Measurements from ENCODE around the gene NAA25. TPM values are rescaled to one million over a fixed set of nuclear protein-coding genes. Genes with fewer than 3 reads are reported as not detected.
"Not testable (repeated sequence)": the region's sequence is repeated elsewhere in the genome, so short reads cannot be mapped to it uniquely, and the experiment has no call there.

NAA25 gene
- total RNA-seq, 3 donors from 2014 or later: 60.1 to 67.5 (median 60.5) TPM

DNA sequence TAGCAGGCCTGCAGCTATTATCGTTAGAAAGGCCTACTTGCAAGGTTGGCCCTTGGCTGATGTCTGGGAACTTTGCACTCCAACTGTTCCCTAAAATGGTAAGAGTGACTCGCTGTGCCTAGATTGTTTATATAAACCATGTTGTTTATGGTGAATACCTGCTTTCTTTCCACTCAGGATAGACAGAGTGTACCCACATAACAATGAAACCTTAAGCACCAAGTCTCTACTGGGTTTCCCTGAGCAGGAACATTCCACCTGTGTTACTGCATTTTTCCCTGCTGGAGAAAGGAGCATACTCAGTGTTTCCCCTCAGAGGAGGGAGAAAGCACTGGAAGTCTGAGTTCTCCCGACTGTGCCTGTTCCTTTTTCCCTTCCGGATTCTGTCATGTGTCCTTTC lies 62.6 kb downstream of the NAA25 start:
- Mint-ChIP-seq H3K9me3 (no peaks in the 10 kb centered on the region), H3K36me3 (ENCODE audit: insufficient read depth) (peaks cover 35% of the 10 kb centered on the region), H3K27me3 (ENCODE audit: low read depth) (no peaks in the 10 kb centered on the region), H3K4me1 (ENCODE audit: low read depth) (no peaks in the 10 kb centered on the region), H3K4me3 (no peak overlapping the region)
- ATAC-seq: no peak
- DNase-seq: no peak

DNA sequence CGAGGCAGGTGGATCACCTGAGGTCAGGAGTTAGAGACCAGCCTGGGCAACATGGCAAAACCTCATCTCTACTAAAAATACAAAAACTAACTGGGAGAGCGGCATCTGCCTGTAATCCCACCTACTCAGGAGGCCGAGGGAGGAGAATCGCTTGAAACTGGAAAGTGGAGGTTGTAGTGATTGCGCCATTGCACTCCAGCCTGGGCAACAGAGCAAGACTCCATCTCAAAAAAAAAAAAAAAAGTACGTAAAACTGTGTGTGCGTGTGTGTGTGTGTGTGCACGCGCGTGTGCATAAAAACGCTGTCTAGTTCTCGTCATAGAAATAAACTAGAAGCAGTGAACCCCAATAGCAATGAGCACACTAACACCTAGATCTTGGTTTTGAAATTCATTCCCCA lies 72.0 kb downstream of the NAA25 start:
- not testable (repeated sequence) for ATAC-seq; DNase-seq; H3K9me3 Mint-ChIP-seq; H3K4me1 Mint-ChIP-seq (ENCODE audit: low read depth); H3K4me3 Mint-ChIP-seq; H3K27me3 Mint-ChIP-seq (ENCODE audit: low read depth)
- H3K36me3 Mint-ChIP-seq (ENCODE audit: insufficient read depth): peaks cover 54% of the 10 kb centered on the region

DNA sequence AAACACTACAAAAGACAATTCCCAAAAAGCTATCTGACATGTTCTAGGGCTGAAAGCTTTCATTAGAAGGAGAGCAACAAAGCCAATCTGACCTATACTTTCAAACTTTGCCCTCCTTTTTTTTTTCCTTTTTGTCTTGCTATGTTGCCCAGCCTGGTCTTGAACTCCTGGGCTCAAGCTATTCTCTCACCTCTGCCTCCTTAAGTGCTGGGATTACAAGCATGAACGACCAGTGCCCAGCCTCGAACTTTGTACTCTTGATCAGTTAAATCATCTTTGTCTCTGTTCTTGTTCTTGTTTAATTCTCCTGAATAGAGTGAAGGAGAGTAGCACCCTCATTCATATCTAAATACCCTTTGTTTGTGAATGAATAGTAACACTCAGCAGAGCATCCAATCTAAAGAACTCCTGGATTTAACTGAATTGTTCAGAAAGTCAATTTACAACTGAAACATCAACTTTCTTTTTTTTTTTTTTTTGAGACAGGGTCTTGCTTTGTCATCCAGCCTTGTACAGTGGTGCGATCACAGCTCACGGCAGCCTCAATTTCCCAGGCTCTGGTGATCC lies 73.3 kb downstream of the NAA25 start:
- no peak for ATAC-seq
- H3K9me3 Mint-ChIP-seq: no peaks in the 10 kb centered on the region
- H3K4me3 Mint-ChIP-seq: no peak overlapping the region
- H3K4me1 Mint-ChIP-seq (ENCODE audit: low read depth): peaks cover 3% of the 10 kb centered on the region
- DNase-seq: no peak
- H3K27me3 Mint-ChIP-seq (ENCODE audit: low read depth): no peaks in the 10 kb centered on the region
- peaks cover 61% of the 10 kb centered on the region for H3K36me3 Mint-ChIP-seq (ENCODE audit: insufficient read depth)

DNA sequence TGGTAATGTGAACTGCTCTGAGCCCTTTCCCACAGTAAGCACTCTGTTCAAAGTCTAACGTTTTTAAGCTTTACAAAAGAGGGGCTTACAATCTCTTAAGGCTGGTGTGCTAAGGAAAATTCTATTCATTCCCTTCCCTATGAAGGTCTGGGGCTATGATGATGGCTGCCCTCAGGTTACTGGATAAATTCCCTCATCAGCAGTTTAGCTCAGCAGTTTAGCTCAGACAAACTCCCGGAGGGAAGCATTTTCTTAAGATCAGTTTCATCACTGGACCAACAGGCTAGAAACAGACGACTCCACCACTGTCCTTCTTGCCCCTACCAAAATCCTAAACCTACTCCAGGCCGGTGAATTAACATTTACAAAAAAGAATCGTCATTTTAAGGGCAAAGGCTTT lies 76.3 kb downstream of the NAA25 start:
- no peak for ATAC-seq
- no peak for DNase-seq
- Mint-ChIP-seq H3K27me3 (ENCODE audit: low read depth) (no peaks in the 10 kb centered on the region), H3K4me1 (ENCODE audit: low read depth) (peaks cover 7% of the 10 kb centered on the region), H3K9me3 (no peaks in the 10 kb centered on the region), H3K36me3 (ENCODE audit: insufficient read depth) (peaks cover 53% of the 10 kb centered on the region), H3K4me3 (no peak overlapping the region)

DNA sequence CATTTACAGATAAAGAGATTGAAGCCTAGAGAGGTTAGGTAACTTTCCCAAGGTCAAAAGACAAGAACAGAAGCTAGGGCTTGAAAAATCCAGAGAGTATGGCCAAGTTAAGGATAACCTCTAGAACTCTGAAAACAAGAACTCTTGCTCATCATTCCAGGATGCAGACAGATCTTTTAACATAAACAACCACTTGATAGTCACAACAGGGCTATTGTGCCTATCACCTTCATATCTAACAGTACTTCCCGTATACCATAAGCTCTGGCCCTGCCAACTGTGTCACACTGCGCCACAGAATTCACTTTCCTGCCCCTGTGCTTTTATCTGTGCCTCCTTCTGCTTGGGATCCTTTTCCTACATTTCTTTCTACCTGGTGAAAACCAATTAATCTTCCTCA lies 77.1 kb downstream of the NAA25 start:
- peaks cover 9% of the 10 kb centered on the region for H3K4me1 Mint-ChIP-seq (ENCODE audit: low read depth)
- H3K4me3 Mint-ChIP-seq: no peak overlapping the region
- no peaks in the 10 kb centered on the region for H3K9me3 Mint-ChIP-seq
- H3K27me3 Mint-ChIP-seq (ENCODE audit: low read depth): no peaks in the 10 kb centered on the region
- ATAC-seq: no peak
- H3K36me3 Mint-ChIP-seq (ENCODE audit: insufficient read depth): peaks cover 49% of the 10 kb centered on the region
- DNase-seq: no peak

DNA sequence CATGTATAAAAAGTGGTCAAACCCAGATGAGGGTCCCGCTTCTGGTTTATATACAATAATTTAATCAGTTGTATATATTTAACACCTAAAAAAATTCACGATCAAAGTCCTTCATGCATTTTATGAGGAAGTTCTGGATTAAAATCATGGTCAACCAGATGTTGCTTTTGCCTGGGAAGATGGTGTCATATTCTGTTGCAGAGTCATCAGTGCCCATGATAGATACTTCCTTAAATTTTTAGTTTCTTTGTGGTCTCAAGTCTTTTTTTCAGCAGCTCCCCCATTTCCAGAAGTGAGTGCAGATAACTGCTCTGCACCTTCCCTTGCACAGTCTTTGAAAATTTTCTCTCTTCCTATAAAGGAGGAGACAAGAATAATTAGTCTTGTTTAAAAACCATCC lies 79.3 kb downstream of the NAA25 start:
- H3K9me3 Mint-ChIP-seq: no peaks in the 10 kb centered on the region
- no peak overlapping the region for H3K4me3 Mint-ChIP-seq
- DNase-seq (no peak), ATAC-seq (no peak)
- H3K27me3 Mint-ChIP-seq (ENCODE audit: low read depth): no peaks in the 10 kb centered on the region
- peaks cover 49% of the 10 kb centered on the region for H3K36me3 Mint-ChIP-seq (ENCODE audit: insufficient read depth)
- H3K4me1 Mint-ChIP-seq (ENCODE audit: low read depth): peaks cover 15% of the 10 kb centered on the region

DNA sequence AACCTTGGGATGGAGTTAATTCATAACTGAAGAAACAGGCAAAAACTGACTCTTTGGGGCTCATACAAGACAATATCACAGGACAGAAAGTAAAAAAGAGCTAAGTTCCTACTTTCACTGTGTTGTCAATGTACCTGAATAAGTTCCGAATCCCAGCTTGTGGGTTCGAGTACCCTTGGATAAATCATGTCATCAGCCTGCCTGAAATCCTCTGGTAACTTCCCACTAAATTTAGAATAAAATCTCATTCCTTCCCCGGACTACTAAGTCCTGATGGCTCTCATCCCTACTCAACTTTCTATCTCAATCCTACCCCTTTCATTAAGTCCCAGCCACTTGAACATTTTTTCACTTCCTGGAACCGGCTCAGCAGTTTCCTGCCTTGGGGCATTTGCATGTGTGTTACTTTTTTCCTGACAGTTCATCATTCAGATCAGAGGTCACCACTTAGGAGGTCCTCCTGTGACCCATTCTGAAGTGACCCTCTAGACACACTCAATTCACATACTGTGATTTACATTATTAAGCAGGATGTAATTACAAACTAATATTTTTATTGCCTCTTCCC lies 82.7 kb downstream of the NAA25 start:
- no peak for DNase-seq
- Mint-ChIP-seq H3K36me3 (ENCODE audit: insufficient read depth) (peaks cover 51% of the 10 kb centered on the region), H3K9me3 (no peaks in the 10 kb centered on the region), H3K27me3 (ENCODE audit: low read depth) (no peaks in the 10 kb centered on the region), H3K4me1 (ENCODE audit: low read depth) (peaks cover 20% of the 10 kb centered on the region), H3K4me3 (no peak overlapping the region)
- ATAC-seq: no peak

DNA sequence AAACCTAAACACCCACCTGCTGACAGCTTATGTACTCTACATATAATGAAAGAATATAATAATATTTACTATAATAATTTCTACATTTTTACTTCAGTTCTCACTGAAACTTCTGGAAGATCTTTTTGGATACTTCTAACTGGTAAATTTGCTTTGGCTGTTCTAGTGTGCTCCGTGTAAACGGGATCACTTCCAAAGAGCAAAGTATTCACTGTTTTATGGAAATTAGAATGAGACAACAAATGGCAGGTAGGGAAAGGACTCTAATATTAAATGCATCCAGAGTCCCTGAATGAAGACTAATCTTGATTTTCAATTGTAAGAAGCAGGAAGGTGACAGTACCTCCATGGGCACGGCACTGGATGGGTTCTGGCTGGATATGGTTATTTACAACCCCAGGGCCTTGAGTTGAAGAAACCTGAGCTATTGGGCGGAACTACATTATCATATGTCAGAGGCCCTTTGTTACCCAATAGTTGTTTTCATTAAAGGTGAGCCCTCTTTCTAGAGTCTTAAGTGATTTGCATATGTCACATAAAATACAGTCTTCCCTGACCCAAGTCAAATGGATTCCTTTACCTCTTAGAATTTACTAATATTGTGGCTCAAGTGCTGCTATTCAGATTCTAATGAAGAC lies 84.7 kb downstream of the NAA25 start:
- Mint-ChIP-seq H3K36me3 (ENCODE audit: insufficient read depth) (peaks cover 47% of the 10 kb centered on the region), H3K4me3 (no peak overlapping the region), H3K9me3 (no peaks in the 10 kb centered on the region), H3K4me1 (ENCODE audit: low read depth) (peaks cover 34% of the 10 kb centered on the region), H3K27me3 (ENCODE audit: low read depth) (no peaks in the 10 kb centered on the region)
- DNase-seq: no peak
- no peak for ATAC-seq

DNA sequence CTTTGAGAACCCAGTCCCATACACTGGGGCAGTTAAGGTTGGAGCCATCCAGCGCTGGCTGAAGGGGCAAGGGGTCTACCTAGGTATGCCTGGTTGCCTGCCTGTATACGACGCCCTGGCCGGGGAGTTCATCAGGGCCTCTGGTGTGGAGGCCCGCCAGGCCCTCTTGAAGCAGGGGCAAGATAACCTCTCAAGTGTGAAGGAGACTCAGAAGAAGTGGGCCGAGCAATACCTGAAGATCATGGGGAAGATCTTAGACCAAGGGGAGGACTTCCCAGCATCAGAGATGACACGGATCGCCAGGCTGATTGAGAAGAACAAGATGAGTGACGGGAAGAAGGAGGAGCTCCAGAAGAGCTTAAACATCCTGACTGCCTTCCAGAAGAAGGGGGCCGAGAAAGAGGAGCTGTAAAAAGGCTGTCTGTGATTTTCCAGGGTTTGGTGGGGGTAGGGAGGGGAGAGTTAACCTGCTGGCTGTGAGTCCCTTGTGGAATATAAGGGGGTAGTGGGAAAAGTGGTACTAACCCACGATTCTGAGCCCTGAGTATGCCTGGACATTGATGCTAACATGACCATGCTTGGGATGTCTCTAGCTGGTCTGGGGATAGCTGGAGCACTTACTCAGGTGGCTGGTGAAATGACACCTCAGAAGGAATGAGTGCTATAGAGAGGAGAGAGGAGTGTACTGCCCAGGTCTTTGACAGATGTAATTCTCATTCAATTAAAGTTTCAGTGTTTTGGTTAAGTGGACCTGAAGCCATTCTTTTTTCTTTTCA lies 86.2 kb downstream of the NAA25 start:
- no peak overlapping the region for H3K4me3 Mint-ChIP-seq
- H3K36me3 Mint-ChIP-seq (ENCODE audit: insufficient read depth): peaks cover 44% of the 10 kb centered on the region
- no peak for DNase-seq
- H3K27me3 Mint-ChIP-seq (ENCODE audit: low read depth): no peaks in the 10 kb centered on the region
- H3K4me1 Mint-ChIP-seq (ENCODE audit: low read depth): peaks cover 43% of the 10 kb centered on the region
- H3K9me3 Mint-ChIP-seq: no peaks in the 10 kb centered on the region
- no peak for ATAC-seq

DNA sequence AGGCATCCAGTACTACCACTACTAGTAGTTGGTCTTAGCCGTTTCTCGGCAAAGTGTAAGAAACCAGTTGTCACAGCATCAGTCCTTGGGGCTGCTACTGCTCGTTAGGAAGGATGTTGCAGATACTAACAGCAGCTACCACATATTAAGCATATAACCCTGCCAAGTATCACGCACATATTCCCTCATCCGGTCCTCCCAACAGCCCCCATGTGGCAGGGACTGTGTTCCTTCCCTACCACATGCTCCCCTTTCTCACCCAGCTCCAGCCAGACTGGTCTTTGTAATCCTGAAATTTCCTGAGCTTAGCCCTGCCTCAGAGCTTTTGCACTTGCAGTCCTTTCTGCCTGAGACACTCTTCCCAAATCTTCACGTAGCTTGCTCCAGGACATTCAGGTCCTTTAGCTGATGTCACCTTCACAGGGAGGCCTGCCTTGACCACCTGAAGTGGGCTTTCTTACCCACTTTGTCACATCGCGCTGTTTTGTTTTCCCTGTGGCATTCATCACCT lies 87.6 kb downstream of the NAA25 start:
- Mint-ChIP-seq H3K27me3 (ENCODE audit: low read depth) (peaks cover 1% of the 10 kb centered on the region), H3K36me3 (ENCODE audit: insufficient read depth) (peaks cover 45% of the 10 kb centered on the region), H3K4me1 (ENCODE audit: low read depth) (peaks cover 47% of the 10 kb centered on the region), H3K4me3 (no peak overlapping the region), H3K9me3 (peaks cover 3% of the 10 kb centered on the region)
- no peak for ATAC-seq
- no peak for DNase-seq

DNA sequence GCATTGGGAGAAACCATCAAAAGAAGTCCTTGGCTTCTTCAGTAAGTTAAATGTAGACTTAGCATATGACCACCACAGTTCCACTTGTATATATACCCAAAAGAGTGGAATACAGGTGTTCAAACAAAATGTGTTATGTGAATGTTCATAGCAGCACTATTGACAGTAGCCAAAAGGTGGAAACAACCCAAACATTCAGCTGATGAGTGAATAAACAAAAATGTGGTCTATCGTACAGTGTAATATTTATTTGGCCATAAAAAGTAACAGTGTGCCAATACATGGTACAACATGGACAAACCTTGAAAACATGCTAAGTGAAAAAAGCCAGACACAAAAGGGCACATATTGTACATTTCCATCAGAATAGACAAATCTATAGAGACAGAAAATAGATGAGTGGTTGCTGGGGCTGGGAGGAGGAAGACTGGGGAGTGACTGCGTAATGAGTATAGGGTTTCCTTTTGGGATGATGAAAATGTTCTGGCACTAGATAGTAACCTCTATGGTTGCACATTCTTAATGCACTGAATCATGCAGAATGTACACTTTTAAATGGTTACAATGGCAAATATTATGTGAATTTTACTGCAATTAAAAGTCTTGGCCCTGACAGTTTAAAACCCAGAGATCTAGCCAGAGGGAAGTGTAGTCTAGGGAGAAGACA lies 89.9 kb downstream of the NAA25 start:
- Mint-ChIP-seq H3K9me3 (peaks cover 6% of the 10 kb centered on the region), H3K4me1 (ENCODE audit: low read depth) (peaks cover 59% of the 10 kb centered on the region), H3K36me3 (ENCODE audit: insufficient read depth) (peaks cover 38% of the 10 kb centered on the region), H3K27me3 (ENCODE audit: low read depth) (peaks cover 1% of the 10 kb centered on the region), H3K4me3 (no peak overlapping the region)
- ATAC-seq (no peak), DNase-seq (no peak)

DNA sequence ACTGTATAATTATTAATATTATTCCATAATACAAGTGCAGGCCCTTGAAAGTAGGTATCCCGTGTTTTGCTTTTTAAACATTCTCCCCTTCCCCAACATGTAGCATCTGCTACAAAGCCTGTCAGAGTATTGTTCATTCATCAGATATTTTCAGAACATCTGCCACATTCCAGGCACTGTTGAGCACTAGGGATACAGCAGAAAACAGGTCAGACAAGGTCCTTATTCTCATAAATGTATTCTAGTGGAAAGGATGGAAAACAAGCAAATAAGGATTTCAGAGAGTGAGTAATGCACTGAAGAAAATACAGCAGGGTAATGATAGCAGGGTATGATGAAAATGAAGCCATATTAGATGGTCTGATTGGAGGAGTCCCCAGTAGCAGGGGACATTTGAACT lies 91.5 kb downstream of the NAA25 start:
- ATAC-seq (no peak), DNase-seq (no peak)
- H3K36me3 Mint-ChIP-seq (ENCODE audit: insufficient read depth): peaks cover 33% of the 10 kb centered on the region
- H3K4me1 Mint-ChIP-seq (ENCODE audit: low read depth): peaks cover 64% of the 10 kb centered on the region
- H3K27me3 Mint-ChIP-seq (ENCODE audit: low read depth): peaks cover 1% of the 10 kb centered on the region
- no peak overlapping the region for H3K4me3 Mint-ChIP-seq
- H3K9me3 Mint-ChIP-seq: peaks cover 6% of the 10 kb centered on the region

DNA sequence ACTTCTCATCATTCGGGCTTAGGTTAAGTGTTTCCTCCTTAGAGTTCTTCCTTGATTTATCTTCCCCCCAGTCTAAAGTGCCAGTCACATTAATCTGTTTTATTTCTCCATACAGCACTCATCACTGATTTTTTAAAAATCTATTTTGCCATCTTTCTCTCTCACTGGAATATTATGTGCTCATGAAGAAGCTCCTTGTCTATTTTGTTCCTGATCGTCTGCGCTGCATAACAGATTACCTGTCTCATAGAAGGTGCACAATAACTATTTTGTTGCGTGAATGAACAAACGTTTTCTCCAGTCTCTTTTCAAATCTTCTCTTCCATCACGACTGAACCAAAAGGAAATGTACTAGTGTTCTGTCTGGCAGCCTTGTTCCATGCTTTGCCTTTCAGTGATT lies 92.6 kb downstream of the NAA25 start:
- H3K27me3 Mint-ChIP-seq (ENCODE audit: low read depth): peaks cover 1% of the 10 kb centered on the region
- H3K9me3 Mint-ChIP-seq: peaks cover 6% of the 10 kb centered on the region
- H3K4me1 Mint-ChIP-seq (ENCODE audit: low read depth): peaks cover 71% of the 10 kb centered on the region
- DNase-seq (no peak), ATAC-seq (no peak)
- peak overlapping the region; percentile 53 for H3K4me3 Mint-ChIP-seq
- H3K36me3 Mint-ChIP-seq (ENCODE audit: insufficient read depth): peaks cover 29% of the 10 kb centered on the region

Measured in activated T-cell treated with anti-CD3 and anti-CD28 coated beads, Interleukin-2, amount 50 U/mL, for 4 hours (primary cell).